ENCODE data around the gene DHX15.
A peak's percentile ranks its signal among the peaks of the same experiment; 100 is the strongest.
"Not testable (repeated sequence)": the region's sequence is repeated elsewhere in the genome, so short reads cannot be mapped to it uniquely, and the experiment has no call there.

The DHX15 gene

GRCh38 chr4:24514808-24515207 lies 69.5 kb downstream of the DHX15 start:
- peak in 2 of 3 experiments; percentile 8 to 12 for TF ChIP-seq CTCF (IDR thresholded peaks at IDR 0.05; ENCODE audit: unreplicated experiment in 3 of 3)
- no peaks in the 10 kb centered on the region for H3K27me3 Mint-ChIP-seq (ENCODE audit: low read depth)
- no peak overlapping the region for H3K4me3 Mint-ChIP-seq
- no peaks in the 10 kb centered on the region for H3K9me3 Mint-ChIP-seq
- no peak overlapping the region for H3K27ac Mint-ChIP-seq
- H3K4me1 Mint-ChIP-seq = no peaks in the 10 kb centered on the region
- H3K36me3 Mint-ChIP-seq (ENCODE audit: low read depth) = peaks cover 45% of the 10 kb centered on the region

- Mint-ChIP-seq H3K9me3 (no peaks in the 10 kb centered on the region), H3K4me3 (no peak overlapping the region), H3K4me1 (no peaks in the 10 kb centered on the region), H3K36me3 (ENCODE audit: low read depth) (peaks cover 42% of the 10 kb centered on the region), H3K27ac (no peak overlapping the region), H3K27me3 (ENCODE audit: low read depth) (no peaks in the 10 kb centered on the region)
- TF ChIP-seq CTCF (IDR thresholded peaks at IDR 0.05; ENCODE audit: unreplicated experiment in 3 of 3) = no peak
Measured at GRCh38 chr4:24513718-24514117, 70.6 kb downstream of the DHX15 start.

GRCh38 chr4:24511371-24512063 lies 72.8 kb downstream of the DHX15 start:
- no peaks in the 10 kb centered on the region for H3K27me3 Mint-ChIP-seq (ENCODE audit: low read depth)
- no peak overlapping the region for H3K4me3 Mint-ChIP-seq
- no peaks in the 10 kb centered on the region for H3K4me1 Mint-ChIP-seq
- H3K36me3 Mint-ChIP-seq (ENCODE audit: low read depth) = peaks cover 29% of the 10 kb centered on the region
- peak overlapping the region in 1 of 3 experiments; percentile 10 for H3K27ac Mint-ChIP-seq
- H3K9me3 Mint-ChIP-seq = no peaks in the 10 kb centered on the region
- TF ChIP-seq CTCF (IDR thresholded peaks at IDR 0.05; ENCODE audit: unreplicated experiment in 3 of 3) = no peak

GRCh38 chr4:24510091-24510490 lies 74.3 kb downstream of the DHX15 start:
- TF ChIP-seq CTCF (IDR thresholded peaks at IDR 0.05; ENCODE audit: unreplicated experiment in 3 of 3) = no peak
- H3K36me3 Mint-ChIP-seq (ENCODE audit: low read depth) = peaks cover 20% of the 10 kb centered on the region
- no peaks in the 10 kb centered on the region for H3K9me3 Mint-ChIP-seq
- no peaks in the 10 kb centered on the region for H3K4me1 Mint-ChIP-seq
- H3K27ac Mint-ChIP-seq = no peak overlapping the region
- no peak overlapping the region for H3K4me3 Mint-ChIP-seq
- no peaks in the 10 kb centered on the region for H3K27me3 Mint-ChIP-seq (ENCODE audit: low read depth)

GRCh38 chr4:24508541-24508940 lies 75.8 kb downstream of the DHX15 start:
- no peaks in the 10 kb centered on the region for H3K4me1 Mint-ChIP-seq
- no peaks in the 10 kb centered on the region for H3K9me3 Mint-ChIP-seq
- H3K27ac Mint-ChIP-seq = no peak overlapping the region
- TF ChIP-seq CTCF (IDR thresholded peaks at IDR 0.05; ENCODE audit: unreplicated experiment in 3 of 3) = no peak
- no peaks in the 10 kb centered on the region for H3K27me3 Mint-ChIP-seq (ENCODE audit: low read depth)
- H3K36me3 Mint-ChIP-seq (ENCODE audit: low read depth) = peaks cover 7% of the 10 kb centered on the region
- no peak overlapping the region for H3K4me3 Mint-ChIP-seq

GRCh38 chr4:24507439-24507838 lies 76.9 kb downstream of the DHX15 start:
- H3K9me3 Mint-ChIP-seq = no peaks in the 10 kb centered on the region
- H3K27me3 Mint-ChIP-seq (ENCODE audit: low read depth) = peaks cover 7% of the 10 kb centered on the region
- peaks cover 7% of the 10 kb centered on the region for H3K36me3 Mint-ChIP-seq (ENCODE audit: low read depth)
- TF ChIP-seq CTCF (IDR thresholded peaks at IDR 0.05; ENCODE audit: unreplicated experiment in 3 of 3) = no peak
- H3K27ac Mint-ChIP-seq = no peak overlapping the region
- H3K4me1 Mint-ChIP-seq = no peaks in the 10 kb centered on the region
- H3K4me3 Mint-ChIP-seq = no peak overlapping the region

- not testable (repeated sequence) for H3K36me3 Mint-ChIP-seq (ENCODE audit: low read depth); H3K9me3 Mint-ChIP-seq; H3K4me3 Mint-ChIP-seq; H3K4me1 Mint-ChIP-seq; H3K27ac Mint-ChIP-seq
- H3K27me3 Mint-ChIP-seq (ENCODE audit: low read depth) = peaks cover 12% of the 10 kb centered on the region
Measured at GRCh38 chr4:24503090-24503489, 81.3 kb downstream of the DHX15 start.
